GM12878 (cell line): ENCODE data around the gene NCKAP5L. TPM values are rescaled to one million over a fixed set of nuclear protein-coding genes. Genes with fewer than 3 reads are reported as not detected.

ENCODE experiments used
- ATAC-seq: fragments of 200-7000 bp; cut with Tn5 transposase; 3 replicates; pipeline ENCODE4 v1.9.1; 2020; ENCODE audit warnings: mild to moderate bottlenecking, moderate library complexity
- BruUV-seq: library from RNA; stranded (reverse); fragments of 400-500 nt; replicated peaks from 2 replicates; lab custom pipeline; 2021; lab: Mats Ljungman, UMichigan
- CTCF ChIA-PET: fragments of 300-600 bp; sonication (Branson Sonifier 250); formaldehyde crosslinking; extraction: SDS; loops from one replicate; lab custom pipeline; 2021; ENCODE audit warnings: inconsistent platforms; lab: Yijun Ruan, JAX
- POLR2A ChIA-PET: fragments of 350-600 bp; formaldehyde crosslinking; extraction: SDS; loops from one replicate; lab custom pipeline; 2021; ENCODE audit warnings: inconsistent platforms; lab: Charles Lee
- RAD21 ChIA-PET: fragments of 300-600 bp; sonication (Branson Sonifier 250); formaldehyde crosslinking; loops from one replicate; lab custom pipeline; 2023; ENCODE audit warnings: antibody characterized with exemption; ENCODE audit not compliant: unreplicated experiment; lab: Charles Lee
- SMC1A ChIA-PET: fragments of 300-600 bp; sonication (Branson Sonifier 250); formaldehyde crosslinking; loops from one replicate; lab custom pipeline; 2023; ENCODE audit not compliant: unreplicated experiment, uncharacterized antibody; lab: Charles Lee
- DNase-seq: peaks from one replicate; pipeline ENCODE4 v3.0.0-alpha.2; 2011; ENCODE audit warnings: low read depth, low spot score
- FAIRE-seq: peaks from 3 replicates; lab custom pipeline; 2011; peaks lifted over from hg19 to GRCh38; lab: Jason Lieb, UNC
- H2AFZ ChIP-seq: 2 replicates; pipeline ENCODE4 v1.6.0; 2011; ENCODE audit warnings: low read depth, low read length, control low read depth; ENCODE audit not compliant: control insufficient read depth
- H3K27ac ChIP-seq: 2 replicates; pipeline ENCODE4 v1.5.1; 2011; ENCODE audit warnings: control low read depth; ENCODE audit not compliant: control insufficient read depth, insufficient read depth
- H3K27me3 ChIP-seq, 2 experiments: replicated peaks in 1 of 2; 2 replicates each; pipeline versions ENCODE4 v1.6.0 to v1.6.1; 2011; ENCODE audit warnings: low read length in 1 of 2; ENCODE audit not compliant: control insufficient read depth in 2 of 2, insufficient read depth in 2 of 2
- H3K36me3 ChIP-seq, 2 experiments: 2 replicates each; pipeline ENCODE4 v1.5.1; 2011; ENCODE audit warnings: low read length in 1 of 2; ENCODE audit not compliant: control insufficient read depth in 2 of 2, insufficient read depth in 2 of 2
- H3K4me1 ChIP-seq: 2 replicates; pipeline ENCODE4 v1.6.1; 2011; ENCODE audit warnings: mild to moderate bottlenecking, low read length, moderate library complexity, mixed read lengths; ENCODE audit not compliant: control insufficient read depth, insufficient read depth
- H3K4me2 ChIP-seq: 2 replicates; pipeline ENCODE4 v1.6.0; 2011; ENCODE audit warnings: control low read depth; ENCODE audit not compliant: control insufficient read depth, insufficient read depth
- H3K4me3 ChIP-seq: fragments of 200-600 bp; sonication (generic); 2 replicates; pipeline ENCODE4 v1.5.1; 2016
- H3K79me2 ChIP-seq: 2 replicates; pipeline ENCODE4 v1.6.0; 2011; ENCODE audit warnings: low read length; ENCODE audit not compliant: control insufficient read depth, insufficient read depth
- H3K9ac ChIP-seq: 2 replicates; pipeline ENCODE4 v1.8.0; 2011; ENCODE audit warnings: low read length, control low read depth, mixed read lengths; ENCODE audit not compliant: control insufficient read depth, insufficient read depth
- H3K9me3 ChIP-seq: replicated peaks from 3 replicates; pipeline ENCODE4 v1.5.1; 2011; ENCODE audit warnings: mild to moderate bottlenecking, low read length; ENCODE audit not compliant: control insufficient read depth, insufficient read depth
- H4K20me1 ChIP-seq: 2 replicates; pipeline ENCODE4 v1.6.0; 2011; ENCODE audit not compliant: control insufficient read depth, insufficient read depth
- BCL11A ChIP-seq: IDR thresholded peaks from 2 replicates; pipeline ENCODE4 v1.6.1; 2011; ENCODE audit warnings: low read depth, low read length
- CBX3 ChIP-seq: fragments of 200-600 bp; sonication (generic); IDR thresholded peaks from 2 replicates; pipeline ENCODE4 v1.6.1; 2016; ENCODE audit warnings: low read depth, borderline replicate concordance
- KAT2A ChIP-seq: conservative IDR thresholded peaks from 2 replicates; pipeline ENCODE4 v1.6.1; 2011; ENCODE audit warnings: low read depth, low read length; ENCODE audit not compliant: control insufficient read depth
- MEF2B ChIP-seq: fragments of 450-650 bp; IDR thresholded peaks from 2 replicates; pipeline ENCODE4 v1.6.1; 2018; ENCODE audit warnings: mild to moderate bottlenecking, moderate library complexity; ENCODE audit not compliant: partially characterized antibody, poor library complexity, severe bottlenecking
- NFXL1 ChIP-seq: fragments of 450-650 bp; IDR thresholded peaks from 2 replicates; pipeline ENCODE4 v1.6.1; 2017; ENCODE audit warnings: antibody characterized with exemption, mild to moderate bottlenecking, borderline replicate concordance
- POU2F2 ChIP-seq: IDR thresholded peaks from 3 replicates; pipeline ENCODE4 v1.6.1; 2011; ENCODE audit warnings: low read depth, mild to moderate bottlenecking, low read length, borderline replicate concordance
- SIX5 ChIP-seq: IDR thresholded peaks from 2 replicates; pipeline ENCODE4 v1.6.1; 2011; ENCODE audit warnings: mild to moderate bottlenecking, low read depth, low read length, moderate library complexity; ENCODE audit not compliant: severe bottlenecking
- SP1 ChIP-seq: IDR thresholded peaks from one replicate; pipeline ENCODE4 v1.6.1; 2011; ENCODE audit warnings: low read depth, low read length
- SREBF1 ChIP-seq: IDR thresholded peaks from 2 replicates; pipeline ENCODE4 v1.6.1; 2012; ENCODE audit warnings: mild to moderate bottlenecking, low read length
- WRNIP1 ChIP-seq: IDR thresholded peaks from 2 replicates; pipeline ENCODE4 v1.6.1; 2011; ENCODE audit warnings: low read depth, low read length, improper control_type of control experiment, borderline replicate concordance
- ZNF622 ChIP-seq: fragments of 450-650 bp; IDR thresholded peaks from 2 replicates; pipeline ENCODE4 v1.6.1; 2017; ENCODE audit warnings: mild to moderate bottlenecking, inconsistent platforms
- WGBS: methylation state at CpG from one replicate; pipeline ENCODE4 v1.1.6; 2016; ENCODE audit warnings: low lambda C conversion rate; ENCODE audit not compliant: insufficient replicate concordance, insufficient coverage; ENCODE audit errors: missing lambda C conversion rate; 5-methylcytosine and 5-hydroxymethylcytosine counted together
- in situ Hi-C: fragments of 300-500 bp; cut with MboI; formaldehyde crosslinking; loops from 9 replicates; pipeline ENCODE4 v1.14.3; 2018; ENCODE audit warnings: mixed read lengths
- intact Hi-C: fragments of 100-400 bp; cut with micrococcal nuclease; formaldehyde crosslinking; loops from one replicate; pipeline ENCODE4 v1.14.2; 2022; ENCODE audit not compliant: unreplicated experiment
- polyA plus RNA-seq, 11 experiments: library from polyadenylated mRNA; depleted of rRNA in 4 of 11; unstranded in 6 of 11; stranded (reverse) in 5 of 11; fragments of >200 nt; fragmentation: Nextera tagmentation in 4 of 11; fragmentation: Illumina TruSeq in 1 of 11; extraction: Ambion mirVana in 4 of 11; extraction: Trizol in 1 of 11; gene quantifications; 1 replicate in 1 of 11; 2 replicates in 10 of 11; pipeline versions ENCODE4 v1.2.1 to v1.2.3, GENCODE V29; 2011 to 2016; ENCODE audit warnings: inconsistent platforms in 2 of 11, missing spikeins in 2 of 11, low read depth in 1 of 11
- total RNA-seq, 4 experiments: library from RNA; depleted of rRNA in 3 of 4; stranded (reverse); fragments of >200 nt in 3 of 4; fragmentation: Illumina TruSeq in 1 of 4; extraction: Trizol in 1 of 4; gene quantifications; 2 replicates each; pipeline versions ENCODE4 v1.2.1 to v1.2.3, GENCODE V29; 2013 to 2021
- TF ChIP-seq, protein P1 (sequence below), 3 experiments: IDR thresholded peaks in 2 of 3; conservative IDR thresholded peaks in 1 of 3; 2 replicates each; pipeline ENCODE4 v1.5.1; 2011; ENCODE audit warnings: low read depth in 3 of 3, low read length in 3 of 3, mild to moderate bottlenecking in 3 of 3, control low read depth in 2 of 3, moderate library complexity in 2 of 3, inconsistent platforms in 1 of 3, mixed read lengths in 1 of 3; ENCODE audit not compliant: control insufficient read depth in 2 of 3, insufficient read depth in 1 of 3; ENCODE audit errors: extremely low read depth in 1 of 3
- TF ChIP-seq, protein P2 (sequence below): fragments of 450-650 bp; IDR thresholded peaks from 2 replicates; pipeline ENCODE4 v1.6.1; 2016; ENCODE audit warnings: mild to moderate bottlenecking
- TF ChIP-seq, protein P3 (sequence below): fragments of 150-350 bp; IDR thresholded peaks from 2 replicates; pipeline ENCODE4 v1.6.1; 2014; ENCODE audit warnings: mild to moderate bottlenecking, low read depth, low read length
- TF ChIP-seq, protein P4 (sequence below): IDR thresholded peaks from 2 replicates; pipeline ENCODE4 v1.6.1; 2012; ENCODE audit warnings: low read depth, low read length, improper control_type of control experiment
- TF ChIP-seq, protein P5 (sequence below): IDR thresholded peaks from 2 replicates; pipeline ENCODE4 v1.6.1; 2011; ENCODE audit warnings: borderline replicate concordance, low read depth, mild to moderate bottlenecking, moderate library complexity, low read length; ENCODE audit not compliant: insufficient read depth, poor library complexity, severe bottlenecking

Gene NCKAP5L
- total and polyA plus RNA-seq, 10 of the 15 experiments (the other 5 are each of a cell fraction or from before 2014, with no cell fraction given): 0.03 to 15.8 (median 4.4) TPM

DNA sequence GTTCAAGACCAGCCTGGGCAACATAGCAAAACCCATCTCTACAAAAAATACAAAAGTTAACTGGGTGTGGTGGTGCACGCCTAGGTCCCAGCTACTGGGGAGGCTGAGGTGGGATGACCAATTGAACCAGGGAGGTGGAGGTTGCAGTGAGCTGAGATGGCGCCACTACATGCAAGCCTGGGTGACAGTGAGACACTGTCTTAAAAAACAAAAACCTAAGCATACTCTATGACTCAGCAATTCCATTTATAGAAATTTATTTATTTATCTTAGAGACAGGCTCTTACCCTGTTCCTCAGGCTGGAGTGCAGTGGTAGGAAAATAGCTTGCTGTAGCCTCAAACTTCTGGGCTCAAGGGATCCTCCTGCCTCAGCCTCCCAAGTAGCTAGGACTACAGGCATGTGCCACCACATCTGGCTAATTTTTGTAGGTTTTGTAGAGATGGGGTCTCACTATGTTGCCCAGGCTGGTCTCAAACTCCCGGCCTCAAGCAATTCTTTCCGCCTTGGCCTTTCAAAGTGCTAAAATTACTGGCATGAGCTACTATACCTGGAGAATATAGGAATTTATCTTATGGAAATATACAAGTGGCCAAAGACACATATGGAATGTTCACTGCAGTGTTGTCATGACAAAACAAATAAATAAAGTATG, 43.3 kb downstream of the NCKAP5L start:
- Histone ChIP-seq H3K36me3 (no peaks in the 10 kb centered on the region), H3K27ac (no peak overlapping the region), H2AFZ (no peak overlapping the region), H3K4me2 (no peak overlapping the region), H3K27me3 (no peaks in the 10 kb centered on the region; a peak in 1 of 4 replicates), H3K4me1 (no peaks in the 10 kb centered on the region), H3K4me3 (no peak overlapping the region), H3K9me3 (no peaks in the 10 kb centered on the region; the same call in 2 of the 3 replicates), H4K20me1 (no peaks in the 10 kb centered on the region), H3K79me2 (no peaks in the 10 kb centered on the region), H3K9ac (no peak overlapping the region)
- intact Hi-C loops (no loop called here), in situ Hi-C loops (no loop called here)
- DNase-seq (no peak), ATAC-seq (no peak), FAIRE-seq (no peak)
- 78% methylated on average over 4 of the region's 4 CpGs for WGBS
- no TSS peak for BruUV-seq
- POLR2A ChIA-PET: no interaction called here
- RAD21 ChIA-PET: interaction anchor here (1.0 to 2.0 kb wide), 2 partner anchors 44 to 54 kb away, joined by 3 to 7 read pairs; no protein-coding TSS in a partner anchor
- CTCF ChIA-PET: interaction anchor here (0.6 to 1.8 kb wide), 3 partner anchors 8 to 55 kb away, joined by 3 to 5 read pairs (median 4); no protein-coding TSS in a partner anchor
- SMC1A ChIA-PET: interaction anchor here (0.6 to 4.6 kb wide), 2 partner anchors 55 to 451 kb away, joined by 3 to 26 read pairs; no protein-coding TSS in a partner anchor
- TF ChIP-seq SIX5: no peak
- TF ChIP-seq POU2F2: no peak
- TF ChIP-seq BCL11A: no peak
- TF ChIP-seq CBX3: no peak
- TF ChIP-seq, protein P1, sequence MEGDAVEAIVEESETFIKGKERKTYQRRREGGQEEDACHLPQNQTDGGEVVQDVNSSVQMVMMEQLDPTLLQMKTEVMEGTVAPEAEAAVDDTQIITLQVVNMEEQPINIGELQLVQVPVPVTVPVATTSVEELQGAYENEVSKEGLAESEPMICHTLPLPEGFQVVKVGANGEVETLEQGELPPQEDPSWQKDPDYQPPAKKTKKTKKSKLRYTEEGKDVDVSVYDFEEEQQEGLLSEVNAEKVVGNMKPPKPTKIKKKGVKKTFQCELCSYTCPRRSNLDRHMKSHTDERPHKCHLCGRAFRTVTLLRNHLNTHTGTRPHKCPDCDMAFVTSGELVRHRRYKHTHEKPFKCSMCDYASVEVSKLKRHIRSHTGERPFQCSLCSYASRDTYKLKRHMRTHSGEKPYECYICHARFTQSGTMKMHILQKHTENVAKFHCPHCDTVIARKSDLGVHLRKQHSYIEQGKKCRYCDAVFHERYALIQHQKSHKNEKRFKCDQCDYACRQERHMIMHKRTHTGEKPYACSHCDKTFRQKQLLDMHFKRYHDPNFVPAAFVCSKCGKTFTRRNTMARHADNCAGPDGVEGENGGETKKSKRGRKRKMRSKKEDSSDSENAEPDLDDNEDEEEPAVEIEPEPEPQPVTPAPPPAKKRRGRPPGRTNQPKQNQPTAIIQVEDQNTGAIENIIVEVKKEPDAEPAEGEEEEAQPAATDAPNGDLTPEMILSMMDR (IDR thresholded peaks at IDR 0.05 in 2 of 3, conservative IDR thresholded peaks at IDR 0.05 in 1 of 3; ENCODE audit: control insufficient read depth in 2 of 3, extremely low read depth in 1 of 3, insufficient read depth in 1 of 3, low read depth in 3 of 3, low read length in 3 of 3): no peak
- no peak for TF ChIP-seq NFXL1
- no peak for TF ChIP-seq MEF2B
- no peak for TF ChIP-seq ZNF622
- TF ChIP-seq, protein P2, sequence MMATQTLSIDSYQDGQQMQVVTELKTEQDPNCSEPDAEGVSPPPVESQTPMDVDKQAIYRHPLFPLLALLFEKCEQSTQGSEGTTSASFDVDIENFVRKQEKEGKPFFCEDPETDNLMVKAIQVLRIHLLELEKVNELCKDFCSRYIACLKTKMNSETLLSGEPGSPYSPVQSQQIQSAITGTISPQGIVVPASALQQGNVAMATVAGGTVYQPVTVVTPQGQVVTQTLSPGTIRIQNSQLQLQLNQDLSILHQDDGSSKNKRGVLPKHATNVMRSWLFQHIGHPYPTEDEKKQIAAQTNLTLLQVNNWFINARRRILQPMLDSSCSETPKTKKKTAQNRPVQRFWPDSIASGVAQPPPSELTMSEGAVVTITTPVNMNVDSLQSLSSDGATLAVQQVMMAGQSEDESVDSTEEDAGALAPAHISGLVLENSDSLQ: no peak
- no peak for TF ChIP-seq WRNIP1
- no peak for TF ChIP-seq SREBF1
- no peak for TF ChIP-seq KAT2A
- TF ChIP-seq, protein P3, sequence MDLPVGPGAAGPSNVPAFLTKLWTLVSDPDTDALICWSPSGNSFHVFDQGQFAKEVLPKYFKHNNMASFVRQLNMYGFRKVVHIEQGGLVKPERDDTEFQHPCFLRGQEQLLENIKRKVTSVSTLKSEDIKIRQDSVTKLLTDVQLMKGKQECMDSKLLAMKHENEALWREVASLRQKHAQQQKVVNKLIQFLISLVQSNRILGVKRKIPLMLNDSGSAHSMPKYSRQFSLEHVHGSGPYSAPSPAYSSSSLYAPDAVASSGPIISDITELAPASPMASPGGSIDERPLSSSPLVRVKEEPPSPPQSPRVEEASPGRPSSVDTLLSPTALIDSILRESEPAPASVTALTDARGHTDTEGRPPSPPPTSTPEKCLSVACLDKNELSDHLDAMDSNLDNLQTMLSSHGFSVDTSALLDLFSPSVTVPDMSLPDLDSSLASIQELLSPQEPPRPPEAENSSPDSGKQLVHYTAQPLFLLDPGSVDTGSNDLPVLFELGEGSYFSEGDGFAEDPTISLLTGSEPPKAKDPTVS: no peak
- TF ChIP-seq, protein P4, sequence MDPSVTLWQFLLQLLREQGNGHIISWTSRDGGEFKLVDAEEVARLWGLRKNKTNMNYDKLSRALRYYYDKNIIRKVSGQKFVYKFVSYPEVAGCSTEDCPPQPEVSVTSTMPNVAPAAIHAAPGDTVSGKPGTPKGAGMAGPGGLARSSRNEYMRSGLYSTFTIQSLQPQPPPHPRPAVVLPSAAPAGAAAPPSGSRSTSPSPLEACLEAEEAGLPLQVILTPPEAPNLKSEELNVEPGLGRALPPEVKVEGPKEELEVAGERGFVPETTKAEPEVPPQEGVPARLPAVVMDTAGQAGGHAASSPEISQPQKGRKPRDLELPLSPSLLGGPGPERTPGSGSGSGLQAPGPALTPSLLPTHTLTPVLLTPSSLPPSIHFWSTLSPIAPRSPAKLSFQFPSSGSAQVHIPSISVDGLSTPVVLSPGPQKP: no peak
- TF ChIP-seq, protein P5, sequence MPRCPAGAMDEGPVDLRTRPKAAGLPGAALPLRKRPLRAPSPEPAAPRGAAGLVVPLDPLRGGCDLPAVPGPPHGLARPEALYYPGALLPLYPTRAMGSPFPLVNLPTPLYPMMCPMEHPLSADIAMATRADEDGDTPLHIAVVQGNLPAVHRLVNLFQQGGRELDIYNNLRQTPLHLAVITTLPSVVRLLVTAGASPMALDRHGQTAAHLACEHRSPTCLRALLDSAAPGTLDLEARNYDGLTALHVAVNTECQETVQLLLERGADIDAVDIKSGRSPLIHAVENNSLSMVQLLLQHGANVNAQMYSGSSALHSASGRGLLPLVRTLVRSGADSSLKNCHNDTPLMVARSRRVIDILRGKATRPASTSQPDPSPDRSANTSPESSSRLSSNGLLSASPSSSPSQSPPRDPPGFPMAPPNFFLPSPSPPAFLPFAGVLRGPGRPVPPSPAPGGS: no peak
- TF ChIP-seq SP1: no peak
